ENCODE results near the gene UROC1. TPM values are rescaled to one million over a fixed set of nuclear protein-coding genes. Genes with fewer than 3 reads are reported as not detected.

UROC1 gene
- total and polyA plus RNA-seq, 2 donors from 2014 or later, result not detected

DNA sequence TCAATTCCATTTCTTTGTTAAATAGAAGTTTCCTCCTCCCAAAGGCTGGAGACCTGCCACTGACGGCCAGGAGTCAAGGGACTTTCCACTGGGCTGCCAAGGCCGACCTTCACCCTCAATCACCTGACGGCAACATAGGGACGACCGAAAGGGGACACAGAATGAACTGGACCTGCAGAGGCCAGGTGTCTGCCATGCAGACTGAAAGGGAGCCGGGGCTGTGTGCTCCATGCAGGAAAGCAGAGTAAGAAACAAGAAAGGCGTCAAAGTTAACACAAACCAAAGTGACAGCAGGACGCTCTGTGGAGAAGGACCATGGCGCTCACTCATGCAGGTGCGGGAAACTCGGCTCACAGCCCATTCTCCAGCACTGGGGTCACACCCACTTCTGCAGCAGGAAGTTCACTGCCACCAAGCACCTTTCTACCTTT, 67.9 kb downstream of the UROC1 start:
- Histone ChIP-seq H3K9me3 (ENCODE audit: control insufficient read depth in 2 of 3, insufficient read depth in 1 of 3, low read length in 3 of 3) (no peaks in the 10 kb centered on the region), H3K4me1 (ENCODE audit: control insufficient read depth in 2 of 3, insufficient read depth in 2 of 3, low read depth in 1 of 3, low read length in 3 of 3) (peaks cover 0 to 5% (median 0%) of the 10 kb centered on the region in 3 donors), H3K9ac (ENCODE audit: low read length in 3 of 3) (no peak overlapping the region), H3K27ac (ENCODE audit: low read depth in 2 of 2, low read length in 2 of 2) (no peak overlapping the region), H3K4me3 (ENCODE audit: low read length in 3 of 3) (no peak overlapping the region), H3K36me3 (ENCODE audit: control insufficient read depth in 2 of 3, insufficient read depth in 3 of 3, low read length in 3 of 3) (peaks cover 0 to 25% (median 15%) of the 10 kb centered on the region in 3 donors), H3K27me3 (ENCODE audit: control insufficient read depth, insufficient read depth, low read length) (no peaks in the 10 kb centered on the region)
- intact Hi-C loops (cut with DNase I), result no loop called here
- no peak for DNase-seq
- no peak for FAIRE-seq
- TF ChIP-seq CTCF (IDR thresholded peaks at IDR 0.05; ENCODE audit: borderline replicate concordance, extremely low read depth, insufficient read depth), result no peak

GRCh38 chr3:126448893-126449180, 68.7 kb downstream of the UROC1 start:
- intact Hi-C loops (cut with DNase I), result no loop called here
- no peak overlapping the region for H3K4me3 ChIP-seq (ENCODE audit: low read length in 3 of 3)
- H3K9me3 ChIP-seq (ENCODE audit: control insufficient read depth in 2 of 3, insufficient read depth in 1 of 3, low read length in 3 of 3), result no peaks in the 10 kb centered on the region
- TF ChIP-seq CTCF (IDR thresholded peaks at IDR 0.05; ENCODE audit: borderline replicate concordance, extremely low read depth, insufficient read depth), result no peak
- FAIRE-seq, result no peak
- H3K27me3 ChIP-seq (ENCODE audit: control insufficient read depth, insufficient read depth, low read length), result no peaks in the 10 kb centered on the region
- H3K9ac ChIP-seq (ENCODE audit: low read length in 3 of 3), result no peak overlapping the region
- DNase-seq, result no peak
- peaks cover 0 to 5% (median 0%) of the 10 kb centered on the region in 3 donors for H3K4me1 ChIP-seq (ENCODE audit: control insufficient read depth in 2 of 3, insufficient read depth in 2 of 3, low read depth in 1 of 3, low read length in 3 of 3)
- no peak overlapping the region for H3K27ac ChIP-seq (ENCODE audit: low read depth in 2 of 2, low read length in 2 of 2)
- H3K36me3 ChIP-seq (ENCODE audit: control insufficient read depth in 2 of 3, insufficient read depth in 3 of 3, low read length in 3 of 3), result peaks cover 0 to 25% (median 15%) of the 10 kb centered on the region in 3 donors

DNA sequence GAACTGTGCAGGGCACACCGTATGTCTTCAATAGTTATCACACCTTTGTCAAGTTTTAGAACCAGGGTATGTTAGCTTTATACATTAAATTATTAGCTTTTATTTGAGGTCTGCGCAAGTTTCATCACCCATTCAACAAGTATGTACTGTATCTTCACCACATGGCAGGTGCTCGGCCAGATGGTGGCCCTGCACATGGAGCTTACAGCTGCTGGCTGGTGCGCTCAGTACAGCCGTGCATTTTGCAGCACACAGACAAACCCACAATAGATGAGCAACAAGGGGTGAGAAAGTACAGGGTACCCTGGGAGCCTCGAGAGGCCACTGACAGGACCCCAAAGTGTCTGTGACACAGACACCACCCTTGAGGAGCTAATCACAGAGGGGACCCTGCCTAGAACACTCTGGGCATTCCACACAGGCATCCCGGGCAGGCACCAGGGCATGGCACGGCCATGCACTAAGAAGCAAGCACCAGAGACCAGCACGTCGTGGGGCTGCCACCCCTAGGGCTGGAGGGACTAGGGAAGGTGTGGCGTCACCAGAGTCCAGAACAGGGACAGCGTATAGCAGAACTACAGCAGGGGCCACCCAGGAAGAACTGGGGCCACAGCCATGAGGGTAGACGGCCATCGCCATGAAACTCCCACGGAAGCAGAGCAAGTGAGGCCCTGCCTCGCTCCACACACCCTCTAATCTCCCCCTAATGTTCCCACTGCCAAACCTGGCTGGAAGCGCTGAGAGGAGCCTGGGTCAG, 69.3 kb downstream of the UROC1 start:
- Histone ChIP-seq H3K9ac (ENCODE audit: low read length in 3 of 3) (no peak overlapping the region), H3K4me3 (ENCODE audit: low read length in 3 of 3) (no peak overlapping the region), H3K9me3 (ENCODE audit: control insufficient read depth in 2 of 3, insufficient read depth in 1 of 3, low read length in 3 of 3) (no peaks in the 10 kb centered on the region), H3K4me1 (ENCODE audit: control insufficient read depth in 2 of 3, insufficient read depth in 2 of 3, low read depth in 1 of 3, low read length in 3 of 3) (peaks cover 0 to 5% (median 0%) of the 10 kb centered on the region in 3 donors), H3K36me3 (ENCODE audit: control insufficient read depth in 2 of 3, insufficient read depth in 3 of 3, low read length in 3 of 3) (peaks cover 0 to 23% (median 15%) of the 10 kb centered on the region in 3 donors), H3K27ac (ENCODE audit: low read depth in 2 of 2, low read length in 2 of 2) (no peak overlapping the region), H3K27me3 (ENCODE audit: control insufficient read depth, insufficient read depth, low read length) (no peaks in the 10 kb centered on the region)
- intact Hi-C loops (cut with DNase I), result no loop called here
- DNase-seq, result no peak
- FAIRE-seq, result no peak
- TF ChIP-seq CTCF (IDR thresholded peaks at IDR 0.05; ENCODE audit: borderline replicate concordance, extremely low read depth, insufficient read depth), result no peak
